ELF-1 (cell line): ENCODE results near the gene BMERB1.
A peak's percentile ranks its signal among the peaks of the same experiment; 100 is the strongest.
"Not testable (repeated sequence)": the region's sequence is repeated elsewhere in the genome, so short reads cannot be mapped to it uniquely, and the experiment has no call there.

Source experiments
- DNase-seq: peaks from one replicate; pipeline ENCODE4 v3.0.0-alpha.2; 2016; ENCODE audit warnings: low read depth, low spot score

The BMERB1 gene

DNA sequence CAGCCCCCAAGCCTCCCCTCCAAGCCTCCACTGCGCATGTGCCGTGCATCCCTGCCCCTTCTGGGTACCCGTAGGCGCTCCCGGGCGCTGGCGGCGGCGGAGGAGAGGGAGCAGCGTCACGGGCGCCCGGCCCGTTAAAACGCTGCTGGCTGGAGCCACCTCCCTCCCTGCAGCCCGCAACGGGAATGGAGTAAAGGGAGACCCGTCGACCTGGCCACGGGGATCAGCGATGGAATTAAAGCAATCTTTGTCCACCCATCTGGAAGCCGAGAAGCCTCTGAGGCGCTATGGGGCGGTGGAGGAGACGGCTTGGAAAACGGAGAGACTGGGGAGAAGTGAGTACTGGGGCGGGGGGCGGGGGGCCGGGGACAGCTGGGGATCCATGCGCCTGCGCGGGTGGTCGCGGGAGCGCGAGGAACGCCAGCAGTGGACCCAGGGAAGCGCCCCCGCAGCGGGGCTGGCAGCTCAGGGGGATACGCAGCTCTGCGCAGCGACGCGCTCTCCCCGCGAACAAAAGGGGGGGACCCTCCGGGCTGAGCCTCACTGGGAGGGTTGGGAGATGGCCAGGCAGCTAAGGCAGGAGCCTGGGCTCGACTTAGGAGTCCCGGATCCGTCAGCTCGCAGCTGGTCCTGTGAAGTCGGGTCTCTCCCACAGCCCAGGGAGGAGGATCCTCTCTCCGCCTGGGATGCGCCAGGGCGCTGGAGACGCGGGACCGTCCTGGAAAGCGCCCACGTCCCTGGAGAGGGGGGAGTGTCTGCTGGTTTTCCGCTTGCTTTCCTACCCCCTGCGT lies at the start of gene BMERB1:
BMERB1 (plus strand) TSS at position 164 of the 791 bp plus-strand sequence; CDS start at position 230, 66 bp downstream.
- peak; percentile 46 for DNase-seq

DNA sequence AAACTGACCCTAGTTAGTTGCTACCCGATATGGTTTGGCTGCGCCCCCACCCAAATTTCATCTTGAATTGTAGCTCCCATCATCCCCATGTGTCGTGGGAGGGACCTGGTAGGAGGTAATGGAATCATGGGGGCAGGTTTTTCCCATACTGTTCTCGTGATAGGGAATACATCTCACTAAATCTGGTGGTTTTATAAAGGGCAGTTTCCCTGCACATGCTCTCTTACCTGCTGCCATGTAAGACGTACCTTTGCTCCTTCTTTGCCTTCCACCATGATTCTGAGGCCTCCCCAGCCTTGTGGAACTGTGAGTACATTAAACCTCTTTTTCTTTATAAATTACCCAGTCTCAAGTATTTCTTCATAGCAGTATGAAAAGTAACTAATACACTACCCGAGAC lies 46.3 kb upstream of the BMERB1 start:
- not testable (repeated sequence) for DNase-seq

DNA sequence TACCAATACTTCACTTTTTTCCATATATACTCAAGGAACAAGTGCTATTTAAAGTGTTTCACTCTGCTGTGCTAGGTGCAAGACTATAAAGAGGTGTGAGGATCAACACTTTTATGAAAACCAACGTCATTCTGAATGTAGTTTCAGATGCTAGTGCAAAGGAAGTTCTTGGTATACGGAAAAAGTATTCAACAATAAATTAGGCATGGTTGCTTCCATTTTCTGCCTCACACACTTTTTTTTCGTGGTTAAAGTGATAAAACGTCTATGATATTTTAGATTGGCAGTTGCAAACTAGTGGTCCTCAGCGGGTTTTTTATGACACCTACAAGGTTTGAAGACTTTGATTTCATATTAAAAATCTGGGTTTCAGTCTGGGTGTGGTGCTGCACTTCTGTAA lies 44.5 kb upstream of the BMERB1 start:
- not testable (repeated sequence) for DNase-seq

DNA sequence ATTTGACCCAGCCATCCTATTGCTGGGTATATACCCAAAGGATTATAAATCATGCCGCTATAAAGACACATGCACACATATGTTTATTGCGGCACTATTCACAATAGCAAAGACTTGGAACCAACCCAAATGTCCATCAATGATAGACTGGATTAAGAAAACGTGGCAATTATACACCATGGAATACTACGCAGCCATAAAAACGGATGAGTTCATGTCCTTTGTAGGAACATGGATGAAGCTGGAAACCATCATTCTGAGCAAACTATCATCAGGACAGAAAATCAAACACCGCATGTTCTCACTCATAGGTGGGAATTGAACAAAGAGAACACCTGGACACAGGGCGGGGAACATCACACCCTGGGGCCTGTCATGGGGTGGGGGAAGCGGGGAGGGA lies 41.4 kb upstream of the BMERB1 start:
- DNase-seq, result not testable (repeated sequence)

DNA sequence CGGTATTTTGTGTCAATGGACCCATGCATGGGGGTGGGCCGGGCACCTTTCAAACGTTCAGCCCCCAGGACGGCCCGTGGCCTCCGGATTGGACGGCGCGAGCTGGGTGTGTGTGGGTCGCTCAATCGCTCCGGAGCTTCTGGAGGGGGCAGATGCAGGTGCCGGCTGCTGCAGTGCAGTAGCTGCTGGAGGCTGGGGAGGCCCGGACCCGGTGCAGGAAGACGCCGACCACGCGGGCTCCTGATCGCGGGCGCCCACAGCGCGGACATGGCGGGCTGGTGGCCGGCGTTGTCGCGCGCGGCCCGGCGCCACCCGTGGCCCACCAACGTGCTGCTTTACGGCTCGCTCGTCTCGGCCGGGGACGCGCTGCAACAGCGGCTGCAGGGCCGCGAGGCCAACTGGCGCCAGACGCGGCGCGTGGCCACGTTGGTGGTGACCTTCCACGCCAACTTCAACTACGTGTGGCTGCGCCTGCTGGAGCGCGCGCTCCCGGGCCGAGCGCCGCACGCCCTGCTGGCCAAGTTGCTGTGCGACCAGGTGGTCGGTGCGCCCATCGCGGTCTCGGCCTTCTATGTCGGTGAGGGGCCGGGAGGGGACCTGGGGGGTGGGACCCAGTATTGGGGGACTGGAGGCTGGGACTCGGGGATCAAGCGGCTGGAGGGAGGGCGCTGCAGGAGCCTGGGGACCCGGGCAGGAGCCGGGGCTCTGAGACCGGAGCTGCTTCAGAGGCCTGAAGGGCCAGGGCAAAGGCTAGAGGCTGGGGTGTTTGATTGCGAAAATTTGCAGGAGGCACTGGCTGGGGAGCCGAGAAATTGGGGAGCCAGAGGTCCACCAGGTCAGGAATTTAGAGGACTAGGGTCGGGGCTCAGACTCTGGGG lies 38.5 kb upstream of the BMERB1 start, which contains the start of gene MPV17L:
MPV17L (plus strand) TSS at position 124 of the 878 bp plus-strand sequence; CDS start at position 268, 144 bp downstream.
- peak; percentile 63 for DNase-seq

DNA sequence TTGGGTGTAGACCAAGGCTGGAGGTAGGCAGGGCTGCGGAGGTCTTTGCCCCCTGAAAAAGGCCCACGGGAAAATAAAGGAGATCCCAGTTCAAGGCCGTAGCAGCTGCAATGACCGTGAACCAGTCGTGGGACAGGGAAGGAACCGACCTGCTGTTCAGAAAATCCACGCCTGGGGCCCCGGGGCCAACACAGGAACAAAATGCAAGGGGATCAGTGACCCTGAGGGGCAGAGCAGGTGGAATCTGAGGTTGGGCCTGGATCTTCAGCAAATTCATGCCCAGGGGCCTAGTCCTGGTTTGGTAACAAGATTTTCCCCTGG lies 37.9 kb upstream of the BMERB1 start:
- not testable (repeated sequence) for DNase-seq

DNA sequence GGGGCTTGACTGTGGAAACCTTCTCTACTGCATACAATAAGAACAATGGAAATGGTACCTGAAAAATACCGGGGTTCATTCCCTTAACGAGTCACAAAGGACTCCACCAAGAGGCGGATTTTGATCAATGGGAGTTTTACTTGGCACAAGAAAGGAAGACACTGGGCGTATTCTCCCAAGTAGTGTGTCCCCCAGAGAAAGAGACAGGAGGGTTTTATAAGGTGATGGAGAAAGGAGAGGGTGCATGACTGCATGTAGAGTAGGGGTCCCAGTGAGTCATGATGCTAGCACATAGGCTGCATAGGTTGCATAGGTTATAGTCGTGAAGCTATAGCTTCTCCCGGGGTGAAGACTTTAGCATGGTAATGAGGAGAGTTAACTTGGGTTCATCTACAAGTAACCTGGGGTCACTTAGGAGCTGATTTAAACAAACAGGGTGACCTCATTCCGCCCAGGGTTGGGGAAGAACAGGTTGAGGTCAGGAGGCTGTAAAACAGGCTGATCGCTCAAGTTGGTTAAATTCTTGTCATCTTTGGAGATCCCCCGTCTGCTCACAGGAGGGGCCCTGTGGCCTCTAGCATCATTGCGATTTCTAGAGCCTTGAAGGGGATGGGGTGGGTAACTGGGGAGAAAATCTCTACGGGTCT lies 37.3 kb upstream of the BMERB1 start:
- no peak for DNase-seq

DNA sequence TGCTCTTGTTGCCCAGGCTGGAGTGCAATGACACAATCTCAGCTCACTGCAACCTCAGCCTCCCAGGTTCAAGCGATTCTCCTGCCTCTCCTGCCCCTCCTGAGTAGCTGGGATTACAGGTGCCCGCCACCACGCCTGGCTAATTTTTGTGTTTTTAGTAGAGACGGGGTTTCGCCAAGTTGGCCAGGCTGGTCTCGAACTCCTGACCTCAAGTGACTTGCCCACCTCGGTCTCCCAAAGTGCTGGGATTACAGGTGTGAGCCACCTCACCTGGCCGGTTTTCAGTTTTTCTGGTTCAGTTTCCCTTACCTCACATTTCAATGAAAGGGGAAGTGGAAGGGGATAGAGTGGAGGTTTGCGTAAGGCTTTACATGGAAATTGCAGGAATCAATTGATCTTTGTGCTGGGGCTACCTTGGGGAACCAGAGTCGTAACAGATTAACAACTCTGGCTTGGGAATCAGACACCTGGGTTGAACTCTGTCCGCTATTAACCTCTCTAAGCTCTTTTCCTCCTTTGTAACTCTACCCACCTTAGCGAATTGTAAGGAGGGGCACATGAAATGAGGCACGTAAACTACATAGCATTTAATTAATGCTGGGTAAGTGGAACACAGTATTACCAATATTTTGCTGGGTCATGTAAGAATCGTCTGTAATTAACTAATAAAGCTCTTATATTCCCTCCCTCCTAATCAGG lies 35.6 kb upstream of the BMERB1 start:
- DNase-seq, result no peak

DNA sequence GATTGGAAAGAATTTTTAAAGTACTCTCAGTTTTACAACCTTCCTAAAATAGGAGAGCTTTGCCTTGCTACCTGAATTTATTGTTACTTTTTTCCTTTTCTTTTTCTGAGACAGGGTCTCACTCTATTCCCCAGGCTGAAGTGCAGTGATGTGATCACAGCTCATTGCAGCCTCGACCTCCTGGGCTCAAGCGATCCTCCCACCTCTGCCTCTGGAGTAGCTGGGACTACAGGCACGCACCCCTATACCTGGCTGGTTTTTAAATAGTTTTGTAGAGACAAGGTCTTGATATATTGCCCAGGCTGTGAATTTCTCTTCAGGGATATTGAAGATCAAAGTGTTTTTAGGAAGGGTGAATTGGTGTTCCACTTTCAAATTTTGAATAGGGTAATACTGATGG lies 35.1 kb upstream of the BMERB1 start:
- no peak for DNase-seq

DNA sequence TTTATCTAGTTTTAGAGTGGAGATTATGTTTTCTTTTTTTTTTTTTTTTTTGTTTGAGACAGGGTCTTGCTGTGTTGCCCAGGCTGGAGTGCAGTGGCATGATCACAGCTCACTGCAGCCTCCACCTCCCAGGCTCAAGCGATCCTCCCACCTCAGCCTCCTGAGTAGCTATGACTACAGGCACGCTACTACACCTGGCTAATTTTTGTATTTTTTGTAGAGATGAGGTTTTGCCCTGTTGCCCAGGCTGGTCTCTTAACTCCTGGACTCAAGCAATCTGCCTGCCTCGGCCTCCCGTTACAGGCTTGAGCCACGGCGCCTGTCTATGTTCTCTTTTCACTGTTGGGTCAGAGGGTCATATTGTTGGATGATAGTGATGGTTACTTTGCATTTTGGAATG lies 34.1 kb upstream of the BMERB1 start:
- not testable (repeated sequence) for DNase-seq

DNA sequence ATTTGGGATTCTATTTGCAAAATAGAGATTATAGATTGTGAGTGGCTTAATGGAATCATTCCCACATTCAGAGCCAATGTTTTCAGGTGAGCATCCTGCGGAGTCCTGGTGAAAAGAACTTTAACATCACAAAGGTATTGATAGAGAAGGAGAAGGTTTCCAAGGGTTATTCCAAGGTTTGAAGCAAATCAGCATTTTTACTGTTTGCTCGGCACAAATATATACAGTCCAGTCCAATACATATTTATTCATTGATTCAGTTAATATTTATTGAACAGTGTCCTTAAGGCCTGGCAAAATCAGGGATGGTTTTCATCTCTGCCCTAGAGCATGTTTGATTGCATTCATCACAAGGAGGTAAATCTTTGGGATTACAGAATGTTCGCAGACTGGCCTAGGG lies 32.4 kb upstream of the BMERB1 start:
- no peak for DNase-seq

DNA sequence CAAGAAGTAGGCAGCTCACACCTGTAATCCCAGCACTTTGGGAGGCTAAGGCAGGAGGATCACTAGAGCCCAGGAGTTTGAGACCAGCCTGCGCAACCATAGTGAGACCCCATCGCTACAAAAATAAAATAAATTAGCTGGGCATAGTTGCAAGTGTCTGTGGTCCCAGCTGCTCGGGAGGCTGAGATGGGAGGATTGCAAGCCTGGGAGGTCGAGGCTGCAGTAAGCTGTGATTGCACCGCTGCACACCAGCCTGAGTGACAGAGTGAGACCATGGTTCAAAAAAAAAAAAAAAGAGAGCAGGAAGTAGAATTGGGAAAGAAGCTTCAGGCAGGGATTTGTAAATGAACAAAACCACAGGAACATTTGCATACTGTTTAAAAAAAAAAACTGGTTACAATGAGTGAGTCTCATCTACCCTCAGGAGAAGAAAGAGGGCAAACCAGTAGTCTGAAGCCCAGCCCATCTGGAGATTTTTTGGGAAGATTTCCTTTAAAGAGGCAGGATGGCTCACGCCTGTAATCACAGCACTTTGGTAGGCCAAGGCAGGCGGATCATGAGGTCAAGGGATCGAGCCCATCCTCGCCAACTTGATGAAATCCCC lies 30.9 kb upstream of the BMERB1 start:
- peak; percentile 60 for DNase-seq

DNA sequence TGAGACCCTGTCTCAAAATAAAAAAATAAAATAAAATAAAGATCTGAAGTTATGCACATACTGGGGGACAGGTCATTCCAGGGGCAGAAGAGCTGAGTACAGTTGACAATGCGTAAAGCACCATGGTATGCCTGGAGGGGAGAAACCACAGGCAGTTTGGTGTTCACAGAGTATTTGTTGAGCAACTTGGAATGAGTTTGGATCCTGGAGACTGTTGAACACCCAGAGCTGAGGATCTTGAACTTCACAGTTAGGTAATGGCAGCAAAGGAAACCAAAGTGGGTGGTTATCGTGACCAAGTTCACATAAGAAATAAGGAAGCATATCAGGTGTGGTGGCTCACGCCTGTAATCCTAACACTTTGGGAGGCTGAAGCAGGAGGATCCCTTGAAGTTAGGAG lies 30.3 kb upstream of the BMERB1 start:
- not testable (repeated sequence) for DNase-seq

DNA sequence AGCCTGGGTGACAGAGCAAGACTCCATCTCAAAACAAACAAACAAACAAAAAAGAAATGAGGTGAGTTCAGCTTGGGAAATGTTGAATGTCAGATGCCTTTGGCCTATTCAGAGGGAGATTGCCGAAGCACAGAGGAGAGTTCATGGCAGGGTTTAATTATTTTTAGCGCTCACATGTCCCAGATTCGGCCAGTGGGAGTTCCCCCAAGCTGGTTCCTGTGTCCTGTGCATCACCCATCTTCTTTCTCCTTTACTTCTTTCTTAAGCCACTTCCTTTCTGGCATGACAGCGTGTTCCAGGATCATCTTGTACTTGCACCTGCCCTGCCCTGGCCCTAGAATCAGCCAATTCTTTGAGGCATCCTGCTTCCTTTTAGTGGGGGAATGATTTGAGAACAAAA lies 29.6 kb upstream of the BMERB1 start:
- DNase-seq, result no peak

DNA sequence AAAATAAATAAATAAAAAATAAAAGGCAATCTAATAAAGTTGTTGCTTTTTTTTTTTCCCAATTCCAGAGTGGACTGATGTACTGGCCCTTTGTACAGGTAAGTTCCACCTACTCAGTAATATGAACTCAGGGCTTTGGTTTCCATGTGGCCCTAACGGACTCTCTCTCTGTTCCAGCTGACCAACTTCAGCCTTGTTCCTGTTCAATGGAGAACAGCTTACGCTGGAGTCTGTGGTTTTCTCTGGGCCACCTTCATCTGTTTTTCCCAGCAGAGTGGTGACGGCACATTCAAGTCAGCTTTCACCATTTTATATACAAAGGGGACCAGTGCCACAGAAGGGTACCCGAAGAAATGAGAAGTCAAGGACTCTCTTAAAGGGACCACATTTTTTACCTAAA lies 26.6 kb upstream of the BMERB1 start:
- not testable (repeated sequence) for DNase-seq

DNA sequence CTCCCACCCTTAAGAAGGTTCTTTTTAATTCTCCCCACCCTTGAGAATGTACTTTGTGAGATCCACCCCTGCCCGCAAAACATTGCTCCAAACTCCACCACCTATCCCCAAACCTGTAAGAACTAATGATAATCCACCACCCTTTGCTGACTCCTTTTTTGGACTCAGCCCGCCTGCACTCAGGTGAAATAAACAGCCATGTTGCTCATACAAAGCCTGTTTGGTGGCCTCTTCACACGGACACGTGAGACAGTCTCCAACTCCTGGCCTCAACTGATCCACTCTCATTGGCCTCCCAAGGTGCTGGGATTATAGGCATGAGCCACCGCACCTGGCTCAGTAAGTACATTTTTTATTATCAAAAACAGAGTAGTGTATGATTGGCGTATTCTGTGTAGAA lies 24.9 kb upstream of the BMERB1 start:
- not testable (repeated sequence) for DNase-seq

DNA sequence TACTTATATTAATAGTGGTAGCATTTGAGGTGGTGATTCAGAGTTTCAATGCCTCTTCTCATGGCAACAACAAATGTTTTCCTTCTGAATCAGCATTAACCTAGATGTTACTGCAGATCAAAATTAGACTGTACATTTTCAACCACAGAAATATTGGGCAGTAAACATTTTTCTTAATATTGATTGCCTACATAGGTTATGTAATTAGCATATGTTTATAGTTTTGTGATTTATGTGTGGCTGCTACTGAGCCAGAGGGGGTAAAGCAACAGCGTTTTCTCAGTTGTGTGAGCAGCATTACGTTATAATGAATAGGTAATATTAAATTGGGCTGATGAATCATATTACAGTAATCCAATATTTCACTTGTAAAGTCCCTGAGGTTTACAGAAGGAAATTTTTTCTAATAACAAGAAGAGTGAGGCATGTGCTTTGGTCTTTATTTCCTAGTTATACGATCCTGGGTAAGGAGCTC lies 18.8 kb upstream of the BMERB1 start:
- no peak for DNase-seq

DNA sequence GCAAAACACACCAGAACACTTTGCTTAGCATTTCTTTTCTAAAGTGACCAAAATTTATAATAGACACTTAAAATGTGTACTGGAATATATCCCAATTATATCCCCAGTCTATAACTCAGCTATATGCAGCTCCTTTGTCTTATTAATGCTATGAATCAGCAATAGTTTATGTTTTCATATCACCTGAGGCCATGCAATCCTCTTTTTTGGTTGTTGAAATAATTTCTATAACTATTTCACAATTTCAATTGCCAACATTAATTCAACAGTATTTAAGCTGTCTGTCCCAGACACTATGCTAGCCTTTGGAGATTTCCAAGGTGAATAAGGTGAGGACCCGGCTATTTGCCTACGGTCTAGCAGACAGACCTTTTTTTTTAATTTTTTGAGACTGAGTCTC lies 17.2 kb upstream of the BMERB1 start:
- no peak for DNase-seq

DNA sequence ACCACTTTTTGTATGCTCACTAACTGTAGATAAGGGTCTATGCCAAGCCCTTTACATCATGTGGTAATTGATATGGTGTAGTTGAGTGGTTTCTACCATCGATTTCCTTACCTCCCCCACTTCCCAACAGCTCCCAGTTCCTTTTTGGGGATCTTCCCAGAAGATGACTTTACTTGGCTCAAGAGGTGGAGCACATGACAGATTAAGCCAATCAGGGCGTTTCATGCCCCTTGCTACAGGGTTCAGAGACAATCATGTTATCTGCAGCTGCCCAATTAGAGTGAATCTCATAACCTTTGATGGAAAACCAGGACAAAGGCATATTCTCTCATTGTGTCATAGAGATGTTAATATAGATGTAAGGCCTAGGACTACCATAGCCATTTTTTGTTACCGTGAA lies 16.2 kb upstream of the BMERB1 start:
- no peak for DNase-seq

DNA sequence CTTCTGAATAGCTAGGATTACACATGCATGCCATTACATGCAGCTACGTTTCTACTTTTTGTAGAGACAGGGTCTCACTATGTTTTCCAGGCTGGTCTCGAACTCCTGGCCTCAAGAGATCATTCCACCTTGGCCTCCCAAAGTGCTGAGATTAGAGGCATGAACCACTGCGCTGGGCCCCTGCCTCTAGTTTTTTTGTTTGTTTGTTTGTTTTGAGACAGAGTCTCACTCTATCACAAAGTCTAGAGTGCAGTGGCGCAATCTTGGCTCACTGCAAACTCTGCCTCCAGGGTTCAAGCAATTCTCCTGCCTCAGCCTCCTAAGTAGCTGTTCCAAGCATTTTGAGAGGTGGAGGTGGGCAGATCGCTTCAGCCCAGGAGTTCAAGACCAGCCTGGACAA lies 12.7 kb upstream of the BMERB1 start:
- DNase-seq, result not testable (repeated sequence)

DNA sequence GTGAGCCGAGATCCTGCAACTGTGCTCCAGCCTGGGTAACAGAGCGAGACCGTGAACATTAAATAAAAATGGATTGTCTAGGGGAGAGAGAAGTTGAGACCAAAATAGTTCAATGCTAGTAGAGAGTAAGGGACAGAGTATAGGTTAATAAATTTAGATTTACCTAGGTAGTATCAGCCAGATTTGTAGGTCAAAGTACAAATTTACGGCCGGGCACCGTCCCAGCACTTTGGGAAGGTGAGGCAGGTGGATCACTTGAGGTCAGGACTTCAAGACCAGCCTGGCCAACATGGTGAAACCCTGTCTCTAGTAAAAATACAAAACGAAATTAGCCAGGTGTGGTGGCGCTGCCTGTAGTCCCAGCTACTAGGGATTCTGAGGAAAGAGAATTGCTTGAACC lies 12.2 kb upstream of the BMERB1 start:
- no peak for DNase-seq
